ENCODE data around the gene CACNA2D2.

DNA sequence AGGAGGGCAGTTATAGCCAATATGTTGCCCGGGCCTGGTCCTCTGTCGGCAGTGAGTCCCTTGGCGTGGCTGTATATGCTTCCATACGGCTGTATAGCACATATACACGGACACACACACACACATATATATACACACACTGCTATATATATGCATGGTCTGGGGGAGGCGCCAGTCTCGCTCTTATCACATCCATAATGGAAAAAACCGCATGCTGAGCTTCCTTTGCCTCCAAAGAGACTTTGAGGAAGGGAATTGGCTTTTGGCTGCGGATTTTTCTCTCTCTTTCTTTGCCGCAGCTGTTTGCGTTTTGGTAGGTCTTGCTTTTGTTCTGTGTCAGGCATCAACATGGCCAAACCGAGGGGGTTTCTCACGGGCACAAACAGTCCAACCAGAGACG, 132.8 kb downstream of the CACNA2D2 start:
- TF ChIP-seq, protein P1, sequence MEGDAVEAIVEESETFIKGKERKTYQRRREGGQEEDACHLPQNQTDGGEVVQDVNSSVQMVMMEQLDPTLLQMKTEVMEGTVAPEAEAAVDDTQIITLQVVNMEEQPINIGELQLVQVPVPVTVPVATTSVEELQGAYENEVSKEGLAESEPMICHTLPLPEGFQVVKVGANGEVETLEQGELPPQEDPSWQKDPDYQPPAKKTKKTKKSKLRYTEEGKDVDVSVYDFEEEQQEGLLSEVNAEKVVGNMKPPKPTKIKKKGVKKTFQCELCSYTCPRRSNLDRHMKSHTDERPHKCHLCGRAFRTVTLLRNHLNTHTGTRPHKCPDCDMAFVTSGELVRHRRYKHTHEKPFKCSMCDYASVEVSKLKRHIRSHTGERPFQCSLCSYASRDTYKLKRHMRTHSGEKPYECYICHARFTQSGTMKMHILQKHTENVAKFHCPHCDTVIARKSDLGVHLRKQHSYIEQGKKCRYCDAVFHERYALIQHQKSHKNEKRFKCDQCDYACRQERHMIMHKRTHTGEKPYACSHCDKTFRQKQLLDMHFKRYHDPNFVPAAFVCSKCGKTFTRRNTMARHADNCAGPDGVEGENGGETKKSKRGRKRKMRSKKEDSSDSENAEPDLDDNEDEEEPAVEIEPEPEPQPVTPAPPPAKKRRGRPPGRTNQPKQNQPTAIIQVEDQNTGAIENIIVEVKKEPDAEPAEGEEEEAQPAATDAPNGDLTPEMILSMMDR (IDR thresholded peaks at IDR 0.05) = no peak
- no peak for TF ChIP-seq EP300 (IDR thresholded peaks at IDR 0.05)
